SJSA1 (cell line): ENCODE data around the gene TXNL4A. TPM values are rescaled to one million over a fixed set of nuclear protein-coding genes. Genes with fewer than 3 reads are reported as not detected.

Source experiments
- DNase-seq, 2 experiments: peaks; one replicate each; pipeline ENCODE4 v3.0.0-alpha.2; 2015 to 2020; ENCODE audit warnings: low spot score in 2 of 2, low read depth in 1 of 2
- H3K27ac ChIP-seq: fragments of 250-450 bp; sonication (Bioruptor Pico); 2 replicates; pipeline ENCODE4 v1.5.1; 2020; ENCODE audit warnings: mild to moderate bottlenecking, moderate library complexity
- H3K27me3 ChIP-seq: fragments of 250-450 bp; sonication (Bioruptor Pico); replicated peaks from 2 replicates; pipeline ENCODE4 v1.5.1; 2020; ENCODE audit warnings: mild to moderate bottlenecking, moderate library complexity
- H3K36me3 ChIP-seq: fragments of 250-450 bp; sonication (Bioruptor Pico); 2 replicates; pipeline ENCODE4 v1.5.1; 2020; ENCODE audit warnings: mild to moderate bottlenecking
- H3K4me1 ChIP-seq: fragments of 250-450 bp; sonication (Bioruptor Pico); replicated peaks from 2 replicates; pipeline ENCODE4 v1.6.1; 2021; ENCODE audit warnings: mild to moderate bottlenecking
- H3K4me3 ChIP-seq: fragments of 250-450 bp; sonication (Bioruptor Pico); 2 replicates; pipeline ENCODE4 v1.5.1; 2020; ENCODE audit warnings: mild to moderate bottlenecking
- H3K9me3 ChIP-seq: fragments of 250-450 bp; sonication (Bioruptor Pico); replicated peaks from 2 replicates; pipeline ENCODE4 v1.5.1; 2020; ENCODE audit warnings: mild to moderate bottlenecking
- total RNA-seq: library from RNA; depleted of rRNA; stranded (reverse); fragments of >200 nt; shearing (Covaris generic); gene quantifications from 2 replicates; pipeline ENCODE4 v1.2.3, GENCODE V29; 2014; rRNA removed

Gene TXNL4A
- total RNA-seq, 1 experiment from 2014 or later: 97.6 TPM

- Histone ChIP-seq H3K9me3 (peaks cover 25% of the 10 kb centered on the region), H3K27ac (no peak overlapping the region), H3K4me1 (no peaks in the 10 kb centered on the region), H3K4me3 (no peak overlapping the region), H3K36me3 (peaks cover 20% of the 10 kb centered on the region), H3K27me3 (no peaks in the 10 kb centered on the region)
- DNase-seq: peak in 1 of 2 experiments; percentile 32
Measured at GRCh38 chr18:79924814-79925731, 63.3 kb downstream of the TXNL4A start.

DNA sequence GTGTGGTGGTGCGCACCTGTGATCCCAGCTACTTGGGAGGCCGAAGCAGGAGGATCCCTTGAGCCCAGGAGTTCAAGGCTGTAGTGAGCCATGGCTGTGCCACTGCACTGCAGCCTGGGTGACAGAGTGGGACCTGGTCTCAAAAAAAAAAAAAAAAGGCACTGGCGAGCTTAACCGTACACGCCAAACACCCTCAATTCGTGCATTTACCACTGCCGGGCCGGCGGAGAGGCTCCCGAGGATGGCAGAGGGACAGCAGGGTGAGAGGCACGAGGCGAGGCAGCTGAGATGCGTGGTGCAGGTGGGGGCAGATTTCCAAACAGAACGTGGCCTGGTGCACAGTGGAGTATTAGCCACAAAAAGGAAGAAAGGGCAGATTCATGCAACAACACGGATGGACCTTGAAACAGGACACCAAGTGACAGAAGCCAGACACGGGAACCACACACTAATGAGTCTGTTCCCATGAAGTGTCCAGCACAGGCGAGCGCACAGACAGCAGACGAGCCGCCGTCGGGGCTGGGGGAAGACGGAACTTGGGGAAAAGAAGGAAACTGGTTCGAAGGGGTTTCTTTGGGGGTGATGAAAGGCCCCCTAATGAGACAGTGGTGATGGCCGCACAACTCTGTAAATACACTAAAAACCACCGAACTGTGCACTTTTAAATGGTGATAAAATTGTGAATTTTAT, 64.3 kb downstream of the TXNL4A start:
- Histone ChIP-seq H3K27me3 (no peaks in the 10 kb centered on the region), H3K27ac (no peak overlapping the region), H3K36me3 (peaks cover 12% of the 10 kb centered on the region), H3K4me3 (no peak overlapping the region), H3K9me3 (peaks cover 15% of the 10 kb centered on the region), H3K4me1 (no peaks in the 10 kb centered on the region)
- no peak for DNase-seq

- H3K27ac ChIP-seq: no peak overlapping the region
- H3K4me3 ChIP-seq: no peak overlapping the region
- H3K4me1 ChIP-seq: no peaks in the 10 kb centered on the region
- H3K9me3 ChIP-seq: peaks cover 13% of the 10 kb centered on the region
- H3K27me3 ChIP-seq: no peaks in the 10 kb centered on the region
- peaks cover 17% of the 10 kb centered on the region for H3K36me3 ChIP-seq
- DNase-seq: peak in 1 of 2 experiments; percentile 34
Measured at GRCh38 chr18:79922971-79923411, 65.4 kb downstream of the TXNL4A start.

GRCh38 chr18:79921984-79922965, 66.1 kb downstream of the TXNL4A start:
- DNase-seq: peak in 1 of 2 experiments; percentile 31
- Histone ChIP-seq H3K27me3 (no peaks in the 10 kb centered on the region), H3K4me1 (no peaks in the 10 kb centered on the region), H3K4me3 (no peak overlapping the region), H3K36me3 (peaks cover 20% of the 10 kb centered on the region), H3K27ac (no peak overlapping the region), H3K9me3 (peaks cover 10% of the 10 kb centered on the region; the same call in 1 of the 2 replicates)

Other genes starting within 250 kb of the TXNL4A start
- not detected in 2 replicates for gene KCNG2, start 190.6 kb downstream of the TXNL4A start, total RNA-seq
- gene SLC66A2, start 36.9 kb downstream of the TXNL4A start, total RNA-seq: 37.7 and 41.2 TPM in 2 replicates
- 18.1 and 45.0 TPM in 2 replicates for gene HSBP1L1, start 23.9 kb downstream of the TXNL4A start, total RNA-seq
- 45.5 and 58.7 TPM in 2 replicates for gene RBFA, start 45.9 kb upstream of the TXNL4A start, total RNA-seq
- gene ADNP2, start 120.7 kb upstream of the TXNL4A start, total RNA-seq: 14.7 and 21.3 TPM in 2 replicates